Ovary (tissue), 3 donors: ENCODE results near the gene CCDC86.

Source experiments
- POLR2A ChIP-seq: fragments of 450-650 bp; IDR thresholded peaks from one replicate; pipeline ENCODE4 v1.6.1; 2017; ENCODE audit warnings: antibody characterized with exemption, mild to moderate bottlenecking, moderate library complexity
- TF ChIP-seq, protein P1 (sequence below), 3 donors: fragments of 450-650 bp in 2 of 3; fragments of 200-600 bp in 1 of 3; IDR thresholded peaks; one replicate each; pipeline versions ENCODE4 v1.5.1 to v1.8.0; 2016 to 2022; ENCODE audit warnings: antibody characterized with exemption in 3 of 3, mild to moderate bottlenecking in 1 of 3
- donor health status: DM: no; HTN: no; CAD: no.

DNA sequence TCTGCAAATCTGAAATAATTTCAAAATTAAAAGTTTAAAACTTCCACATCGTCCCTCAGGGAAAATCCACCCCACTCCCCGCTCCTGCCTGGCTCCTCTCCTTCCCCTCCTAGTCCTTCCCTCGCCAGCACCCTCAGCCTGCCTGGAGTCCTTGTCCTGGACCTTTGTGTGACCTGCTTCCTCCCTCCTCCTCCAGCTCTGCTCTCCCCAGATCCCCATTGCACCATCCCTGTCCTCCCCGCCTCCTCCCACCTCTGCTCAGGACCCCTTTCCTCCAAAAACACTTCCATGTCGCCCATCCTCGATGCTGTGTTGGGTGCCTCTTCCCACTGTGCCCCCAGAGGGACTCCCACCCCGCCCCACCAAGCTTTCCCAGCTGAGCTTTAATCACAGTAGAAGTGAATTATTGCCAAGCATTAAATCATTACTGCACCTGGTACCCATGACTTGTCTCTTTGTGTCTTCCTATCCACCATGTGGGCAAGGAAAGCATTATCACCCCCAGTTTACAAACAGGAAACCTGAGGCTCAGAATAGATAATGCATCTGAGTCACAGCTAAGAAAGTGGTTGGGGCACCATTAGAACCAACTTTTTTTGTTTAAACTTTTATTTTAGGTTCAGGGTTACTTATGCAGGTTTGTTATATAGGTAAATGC, 23.1 kb downstream of the CCDC86 start:
- TF ChIP-seq, protein P1, sequence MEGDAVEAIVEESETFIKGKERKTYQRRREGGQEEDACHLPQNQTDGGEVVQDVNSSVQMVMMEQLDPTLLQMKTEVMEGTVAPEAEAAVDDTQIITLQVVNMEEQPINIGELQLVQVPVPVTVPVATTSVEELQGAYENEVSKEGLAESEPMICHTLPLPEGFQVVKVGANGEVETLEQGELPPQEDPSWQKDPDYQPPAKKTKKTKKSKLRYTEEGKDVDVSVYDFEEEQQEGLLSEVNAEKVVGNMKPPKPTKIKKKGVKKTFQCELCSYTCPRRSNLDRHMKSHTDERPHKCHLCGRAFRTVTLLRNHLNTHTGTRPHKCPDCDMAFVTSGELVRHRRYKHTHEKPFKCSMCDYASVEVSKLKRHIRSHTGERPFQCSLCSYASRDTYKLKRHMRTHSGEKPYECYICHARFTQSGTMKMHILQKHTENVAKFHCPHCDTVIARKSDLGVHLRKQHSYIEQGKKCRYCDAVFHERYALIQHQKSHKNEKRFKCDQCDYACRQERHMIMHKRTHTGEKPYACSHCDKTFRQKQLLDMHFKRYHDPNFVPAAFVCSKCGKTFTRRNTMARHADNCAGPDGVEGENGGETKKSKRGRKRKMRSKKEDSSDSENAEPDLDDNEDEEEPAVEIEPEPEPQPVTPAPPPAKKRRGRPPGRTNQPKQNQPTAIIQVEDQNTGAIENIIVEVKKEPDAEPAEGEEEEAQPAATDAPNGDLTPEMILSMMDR (IDR thresholded peaks at IDR 0.05) = no peak
- no peak for TF ChIP-seq POLR2A
